NK-92 (cell line): ENCODE measurements around the gene RALGPS2.
"Not testable (repeated sequence)": the region's sequence is repeated elsewhere in the genome, so short reads cannot be mapped to it uniquely, and the experiment has no call there.

ENCODE experiments used
- DNase-seq: peaks from one replicate; lab custom pipeline; 2025; ENCODE audit not compliant: unreplicated experiment; lab: John Stamatoyannopoulos, UW

The RALGPS2 gene

GRCh38 chr1:178940068-178940765, 215.2 kb downstream of the RALGPS2 start:
- no peak for DNase-seq

GRCh38 chr1:178941261-178941689, 216.2 kb downstream of the RALGPS2 start:
- DNase-seq, result no peak

DNA sequence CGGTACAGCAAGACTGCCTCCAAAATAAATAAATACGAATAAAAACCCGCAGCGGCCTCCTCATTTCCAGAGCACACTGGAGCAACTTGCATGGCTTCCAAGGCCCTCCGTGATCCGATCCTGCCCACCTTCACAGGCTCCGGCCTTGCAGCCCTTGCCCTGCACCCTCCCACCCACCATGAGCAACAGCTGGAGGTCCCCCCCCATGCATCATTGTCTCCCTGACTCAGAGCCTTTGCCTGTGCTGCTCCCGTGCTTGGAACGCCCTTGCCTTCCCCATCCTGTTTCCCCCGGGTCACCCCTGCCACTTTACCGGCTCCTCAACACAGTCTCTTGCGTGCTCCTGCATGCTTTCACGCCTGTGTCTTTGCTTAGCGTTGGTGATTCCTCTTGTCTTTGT, 216.8 kb downstream of the RALGPS2 start:
- DNase-seq, result no peak

DNA sequence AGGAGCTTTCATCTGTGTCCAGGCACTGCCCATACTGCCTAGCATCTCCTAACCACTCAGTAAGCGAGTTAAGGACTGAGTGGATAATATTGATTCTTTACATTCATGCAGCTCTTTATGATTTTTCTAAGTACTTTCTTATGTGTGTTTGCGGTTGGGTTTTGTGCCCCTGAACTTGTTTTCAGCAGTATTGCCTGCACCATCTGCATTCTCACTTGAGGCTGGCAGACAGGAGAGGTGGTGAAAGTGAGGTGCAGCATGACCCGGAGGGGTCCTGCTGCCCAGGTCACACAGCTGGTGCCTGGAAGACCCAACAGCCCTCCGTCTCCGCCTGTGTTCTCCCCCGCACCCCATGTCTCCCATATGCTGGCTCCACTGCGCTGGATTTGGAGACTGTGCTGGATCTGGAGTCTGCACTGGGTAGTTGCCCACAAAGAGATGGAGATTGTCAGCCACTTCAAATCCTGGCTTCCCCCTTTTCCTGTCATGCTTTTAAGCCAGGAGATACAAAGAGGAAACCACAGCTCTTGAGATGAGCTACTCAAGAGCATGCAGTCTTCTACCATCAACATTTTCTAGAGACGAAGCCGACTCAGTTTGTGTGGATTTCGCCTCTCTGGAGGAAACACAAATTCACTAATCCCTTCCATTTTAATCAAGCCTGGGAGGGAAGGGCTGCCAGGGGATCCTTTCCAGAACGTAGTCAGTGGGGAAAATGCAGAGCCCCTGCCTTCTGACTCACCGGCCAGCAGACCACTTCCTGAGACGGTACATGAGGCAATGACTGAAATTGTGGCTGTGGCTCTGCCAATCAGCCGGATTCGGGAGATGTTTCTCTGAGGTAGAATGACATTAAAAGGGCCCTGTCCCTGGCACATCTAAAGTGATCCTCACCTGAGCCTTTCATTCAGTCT, 217.5 kb downstream of the RALGPS2 start:
- DNase-seq, result no peak

- no peak for DNase-seq
These were observed 219.7 kb downstream of the RALGPS2 start for GRCh38 chr1:178944729-178945128.

DNA sequence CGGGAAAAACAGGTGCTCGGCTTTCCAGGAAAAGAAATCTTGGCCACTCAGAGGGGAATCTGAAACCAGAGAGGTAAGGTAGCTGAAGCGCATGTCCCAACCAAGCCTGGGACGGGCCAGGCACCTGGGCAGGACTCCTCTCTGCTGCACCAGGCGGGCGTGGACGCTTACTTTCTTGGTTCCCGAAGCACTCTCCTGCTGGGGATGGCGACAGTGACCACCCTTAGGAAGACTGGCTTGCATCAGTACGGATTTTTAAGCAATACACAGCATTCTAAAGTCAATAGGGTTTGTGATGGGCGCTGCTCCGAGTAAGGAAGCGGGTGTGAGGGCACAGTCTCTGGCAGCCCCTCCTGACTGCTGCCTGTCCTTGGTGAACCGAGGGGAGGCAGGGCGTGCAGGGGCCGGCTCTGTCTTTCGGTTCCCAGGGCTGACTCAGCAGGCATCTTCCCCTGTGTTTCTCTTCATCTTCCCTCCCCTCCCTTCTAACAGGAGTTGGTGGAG, 220.8 kb downstream of the RALGPS2 start:
- DNase-seq, result no peak

GRCh38 chr1:178946416-178946815, 221.4 kb downstream of the RALGPS2 start:
- DNase-seq, result no peak

- DNase-seq, result no peak
These were observed 222.0 kb downstream of the RALGPS2 start for GRCh38 chr1:178946855-178947676.

DNA sequence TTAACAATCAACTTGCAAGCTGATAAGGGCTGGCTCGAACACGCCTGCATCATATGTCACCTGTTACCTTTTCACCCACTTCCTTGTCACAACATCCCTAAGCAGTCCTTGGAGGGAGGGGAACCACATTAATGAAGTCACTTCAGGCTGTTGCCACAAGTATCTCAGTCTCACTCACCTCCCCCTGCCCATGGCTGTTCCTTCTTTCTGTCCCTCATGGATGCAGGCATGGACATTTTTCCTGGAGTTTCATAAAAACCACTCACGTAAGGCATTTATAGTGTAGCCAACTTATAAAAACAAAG, 222.6 kb downstream of the RALGPS2 start:
- DNase-seq, result no peak

GRCh38 chr1:178948676-178949075, 223.6 kb downstream of the RALGPS2 start:
- DNase-seq, result no peak

DNA sequence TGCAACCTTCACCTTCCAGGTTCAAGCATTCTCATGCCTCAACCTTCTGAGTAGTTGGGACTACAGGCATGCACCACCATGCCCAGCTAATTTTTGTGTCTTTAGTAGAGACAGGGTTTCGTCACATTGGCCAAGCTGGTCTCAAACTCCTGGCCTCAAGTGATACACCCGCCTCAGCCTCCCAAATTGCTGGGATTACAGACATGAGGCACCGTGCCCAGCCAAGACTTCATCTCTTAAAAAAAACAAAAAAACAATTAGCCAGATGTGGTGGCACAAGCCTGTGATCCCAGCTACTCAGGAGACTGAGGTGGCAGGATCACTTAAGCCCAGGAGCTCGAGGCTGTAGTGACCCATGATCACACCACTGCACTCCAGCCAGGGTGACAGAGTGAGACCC, 224.8 kb downstream of the RALGPS2 start:
- DNase-seq, result not testable (repeated sequence)

- no peak for DNase-seq
These were observed 226.6 kb downstream of the RALGPS2 start for GRCh38 chr1:178951600-178951999.

DNA sequence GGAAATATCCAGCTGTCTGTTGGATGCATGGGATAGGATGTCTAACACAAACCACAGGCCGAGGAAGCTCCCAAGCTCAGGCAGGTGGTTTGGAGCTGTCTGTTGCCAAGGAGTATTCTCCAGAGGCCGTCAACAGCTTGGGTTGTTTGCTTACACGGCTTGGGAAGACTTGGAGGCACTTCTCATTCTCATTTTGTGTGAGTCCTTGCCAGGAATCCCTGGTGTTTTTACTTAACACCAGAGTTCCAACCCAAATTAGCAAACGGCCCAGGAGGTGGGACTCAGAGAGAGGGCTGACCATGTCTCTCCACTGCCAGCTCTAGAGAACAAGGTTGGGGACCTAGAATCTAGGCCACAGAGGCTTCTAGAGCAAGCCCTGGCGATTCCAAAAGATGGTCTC, 228.0 kb downstream of the RALGPS2 start:
- DNase-seq, result no peak

- DNase-seq, result no peak
These were observed 228.7 kb downstream of the RALGPS2 start for GRCh38 chr1:178953538-178954324.

DNA sequence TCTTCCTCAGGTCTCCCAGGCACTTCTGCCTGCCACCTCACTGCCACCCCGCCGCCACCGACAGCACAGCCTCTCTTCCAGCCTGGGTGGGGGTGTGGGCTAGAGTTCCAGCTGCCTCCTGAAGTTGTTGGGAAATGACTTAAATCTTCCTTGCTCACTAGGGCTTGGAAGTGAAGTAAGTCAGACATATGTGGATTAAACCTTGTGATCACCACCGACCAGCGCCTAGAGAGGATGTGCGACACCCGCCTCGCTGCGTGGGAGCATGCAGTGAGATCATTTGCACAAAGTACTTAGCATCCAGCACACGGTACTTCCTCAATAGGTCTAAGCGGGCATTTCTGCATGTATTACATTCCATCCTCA, 229.3 kb downstream of the RALGPS2 start:
- no peak for DNase-seq

- DNase-seq, result no peak
These were observed 229.9 kb downstream of the RALGPS2 start for GRCh38 chr1:178954937-178955336.

DNA sequence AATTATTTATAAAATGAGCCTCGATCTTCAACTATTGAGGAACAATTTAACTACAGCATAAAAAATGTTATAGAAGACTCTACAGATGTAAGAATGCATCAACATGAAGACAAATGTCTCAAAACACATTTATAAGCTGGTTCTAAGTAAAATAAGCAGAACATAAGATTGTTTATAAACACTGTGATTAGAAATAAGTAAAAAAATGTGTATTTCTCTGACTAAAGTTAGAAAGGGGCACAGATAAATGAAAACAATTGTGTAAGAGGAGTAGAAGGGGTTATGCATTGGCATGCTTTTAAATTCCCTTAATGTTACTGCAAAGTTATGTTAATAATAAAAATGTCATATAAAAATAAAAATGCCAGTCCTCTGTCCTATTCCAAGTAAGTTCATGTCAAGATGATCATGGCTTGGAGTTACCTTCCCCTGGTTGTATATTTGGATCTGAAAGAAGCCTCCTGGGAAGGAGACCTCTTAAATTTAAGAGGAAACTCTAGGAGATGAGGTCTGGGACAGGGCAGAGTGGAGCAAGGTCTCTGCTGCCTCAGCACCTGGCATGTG, 230.4 kb downstream of the RALGPS2 start:
- DNase-seq, result no peak

DNA sequence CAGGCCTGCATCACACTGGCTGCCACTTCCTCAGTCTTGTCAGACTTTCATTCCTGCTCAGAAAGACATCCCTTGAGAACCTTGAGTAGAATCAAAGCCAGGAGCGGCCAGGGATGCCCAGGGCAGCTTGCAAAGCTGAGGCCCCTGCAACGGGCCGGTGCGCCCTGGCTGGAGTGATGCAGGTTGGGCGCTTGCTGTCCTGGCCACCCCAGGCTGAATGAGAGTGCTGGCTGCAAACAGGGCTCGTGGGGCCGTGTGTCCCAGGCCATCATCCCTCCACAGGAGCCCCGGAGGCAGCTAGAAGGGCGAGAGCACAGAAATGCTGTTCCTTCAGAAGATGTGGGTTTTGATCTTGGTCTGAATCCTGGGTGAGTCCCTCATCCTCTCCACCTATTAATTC, 233.4 kb downstream of the RALGPS2 start:
- DNase-seq, result no peak

DNA sequence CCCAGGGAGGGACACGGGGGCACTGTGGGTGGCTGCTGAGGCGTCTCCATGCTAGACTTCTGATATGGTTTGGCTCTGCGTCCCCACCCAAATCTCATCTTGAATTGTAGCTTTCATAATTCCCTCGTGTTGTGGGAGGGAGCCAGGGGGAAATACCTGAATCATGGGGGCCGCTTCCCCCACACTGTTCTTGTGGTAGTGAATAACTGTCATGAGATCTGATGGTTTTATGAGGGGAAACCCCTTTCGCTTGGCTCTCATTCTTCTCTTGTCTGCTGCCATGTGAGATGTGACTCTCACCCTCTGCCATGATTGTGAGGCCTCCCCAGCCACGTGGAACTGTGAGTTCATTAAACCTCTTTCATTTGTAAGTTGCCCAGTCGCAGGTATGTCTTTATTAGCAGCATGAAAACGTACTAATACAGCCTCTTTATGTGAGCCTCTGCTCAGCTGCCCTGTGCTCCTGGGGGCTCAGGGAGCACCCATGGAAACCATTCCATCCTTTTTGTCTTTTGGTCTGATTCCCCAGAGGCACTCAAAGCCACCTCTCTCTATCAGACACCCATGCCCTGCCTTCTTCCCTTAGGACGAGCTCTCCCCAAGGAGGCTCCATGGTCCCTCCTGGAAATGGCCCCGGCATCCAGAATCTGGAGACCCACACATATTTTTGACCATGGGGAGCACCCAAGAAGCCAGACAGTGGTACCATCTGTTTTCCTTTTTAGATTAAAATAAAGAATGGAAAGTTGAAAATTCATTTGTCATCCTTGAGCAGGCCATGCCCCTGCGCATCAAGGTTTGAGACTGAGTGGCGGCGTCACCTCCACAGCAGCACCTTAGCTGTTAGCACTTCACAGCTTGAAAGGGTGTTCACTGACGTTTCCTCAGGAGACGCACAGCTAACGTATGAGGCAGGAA, 234.8 kb downstream of the RALGPS2 start:
- DNase-seq, result no peak
